Esophagus squamous epithelium (tissue), 5 donors: ENCODE data around the gene TCL1B. TPM values are rescaled to one million over a fixed set of nuclear protein-coding genes. Genes with fewer than 3 reads are reported as not detected.

ENCODE experiments used
- DNase-seq: peaks from one replicate; lab custom pipeline; 2025; lab: John Stamatoyannopoulos, UW
- H3K27ac ChIP-seq, 4 donors: fragments of 200-600 bp; sonication (generic); one replicate each; pipeline ENCODE4 v1.5.1; 2016 to 2019; ENCODE audit warnings: mild to moderate bottlenecking in 1 of 4
- H3K27me3 ChIP-seq, 4 donors: fragments of 200-600 bp; sonication (generic); 1 replicate in 3 of 4; 2 replicates in 1 of 4; pipeline versions ENCODE4 v1.5.1 to v1.6.0; 2017 to 2021; ENCODE audit warnings: antibody characterized with exemption in 1 of 4
- H3K36me3 ChIP-seq, 3 donors: fragments of 200-600 bp; sonication (generic); one replicate each; pipeline ENCODE4 v1.5.1; 2016 to 2019
- H3K4me1 ChIP-seq, 3 donors: fragments of 200-600 bp; sonication (generic); one replicate each; pipeline ENCODE4 v1.5.1; 2017 to 2019
- H3K4me3 ChIP-seq, 4 donors: fragments of 200-600 bp; sonication (generic); 1 replicate in 3 of 4; 2 replicates in 1 of 4; pipeline ENCODE4 v1.5.1; 2016 to 2019; ENCODE audit warnings: mild to moderate bottlenecking in 2 of 4, moderate library complexity in 1 of 4
- H3K9me3 ChIP-seq, 3 donors: fragments of 200-600 bp; sonication (generic); one replicate each; pipeline ENCODE4 v1.5.1; 2016 to 2019
- CTCF ChIP-seq, 6 experiments: fragments of 450-650 bp in 4 of 6; fragments of 200-600 bp in 2 of 6; sonication (generic) in 2 of 6; IDR thresholded peaks; one replicate each; pipeline ENCODE4 v1.5.1; 2016 to 2019; ENCODE audit warnings: antibody characterized with exemption in 6 of 6, mild to moderate bottlenecking in 4 of 6, moderate library complexity in 4 of 6
- POLR2A ChIP-seq, 4 donors: fragments of 450-650 bp; IDR thresholded peaks; one replicate each; pipeline ENCODE4 v1.6.1; 2017; ENCODE audit warnings: antibody characterized with exemption in 4 of 4, mild to moderate bottlenecking in 4 of 4, moderate library complexity in 3 of 4
- WGBS, 2 donors: methylation state at CpG; one replicate each; pipeline ENCODE4 v1.1.5; 2018; 5-methylcytosine and 5-hydroxymethylcytosine counted together
- intact Hi-C: fragments of 100-400 bp; cut with DNase I; formaldehyde crosslinking; loops from one replicate; pipeline ENCODE4 v1.15.0; 2022
- total RNA-seq, 4 donors: library from RNA; depleted of rRNA; stranded (reverse); fragments of >200 nt; gene quantifications; one replicate each; pipeline ENCODE4 v1.1.0, GENCODE V29; 2016
- donor health status: DM: yes; HTN: yes; CAD: no.

Gene TCL1B
- total RNA-seq, 4 donors from 2014 or later = not detected

GRCh38 chr14:95679148-95679815 lies 6.9 kb upstream of the TCL1B start:
- TF ChIP-seq CTCF (IDR thresholded peaks at IDR 0.05) (no peak), POLR2A (IDR thresholded peaks at IDR 0.05) (no peak)
- intact Hi-C loops = no loop called here
- Histone ChIP-seq H3K27me3 (peaks cover 0 to 12% (median 0%) of the 10 kb centered on the region in 4 donors), H3K36me3 (no peaks in the 10 kb centered on the region), H3K4me1 (no peaks in the 10 kb centered on the region), H3K4me3 (no peak overlapping the region), H3K9me3 (no peaks in the 10 kb centered on the region), H3K27ac (no peak overlapping the region)
- 57 to 59% methylated on average over 4 of the region's 4 CpGs for WGBS, 2 donors
- DNase-seq = no peak

GRCh38 chr14:95679998-95680735 lies 6.1 kb upstream of the TCL1B start:
- no peaks in the 10 kb centered on the region for H3K36me3 ChIP-seq
- H3K4me3 ChIP-seq = no peak overlapping the region
- WGBS, 2 donors = 29 to 42% methylated on average over 4 to 7 of the region's 8 CpGs
- no peak overlapping the region for H3K27ac ChIP-seq
- H3K9me3 ChIP-seq = no peaks in the 10 kb centered on the region
- no peak for DNase-seq
- H3K27me3 ChIP-seq = peaks cover 0 to 13% (median 0%) of the 10 kb centered on the region in 4 donors
- TF ChIP-seq POLR2A (IDR thresholded peaks at IDR 0.05) (no peak), CTCF (IDR thresholded peaks at IDR 0.05) (no peak)
- no peaks in the 10 kb centered on the region for H3K4me1 ChIP-seq
- intact Hi-C loops = no loop called here

- H3K4me1 ChIP-seq = no peaks in the 10 kb centered on the region
- no peak for DNase-seq
- H3K36me3 ChIP-seq = no peaks in the 10 kb centered on the region
- H3K4me3 ChIP-seq = no peak overlapping the region
- H3K27ac ChIP-seq = no peak overlapping the region
- no peaks in the 10 kb centered on the region for H3K9me3 ChIP-seq
- peaks cover 0 to 21% (median 0%) of the 10 kb centered on the region in 4 donors for H3K27me3 ChIP-seq
- intact Hi-C loops = no loop called here
- 44 to 79% methylated on average over 2 of the region's 2 CpGs for WGBS, 2 donors
- TF ChIP-seq CTCF (IDR thresholded peaks at IDR 0.05) = no peak
- TF ChIP-seq POLR2A (IDR thresholded peaks at IDR 0.05) = no peak
Measured at GRCh38 chr14:95681153-95681552, 5.1 kb upstream of the TCL1B start.

GRCh38 chr14:95683793-95684192 lies 2.4 kb upstream of the TCL1B start:
- no peak for DNase-seq
- 56% methylated on average over 1 of the region's 4 CpGs; no CpG with 5 or more reads in 1 of the 2 donors for WGBS, 2 donors
- no peaks in the 10 kb centered on the region for H3K36me3 ChIP-seq
- H3K4me3 ChIP-seq = no peak overlapping the region
- H3K27me3 ChIP-seq = peaks cover 0 to 25% (median 0%) of the 10 kb centered on the region in 4 donors
- H3K4me1 ChIP-seq = no peaks in the 10 kb centered on the region
- no peaks in the 10 kb centered on the region for H3K9me3 ChIP-seq
- TF ChIP-seq CTCF (IDR thresholded peaks at IDR 0.05) (peak; percentile 36 to 65 (median 46)), POLR2A (IDR thresholded peaks at IDR 0.05) (no peak)
- no peak overlapping the region for H3K27ac ChIP-seq
- intact Hi-C loops = no loop called here

- 42 to 46% methylated on average over 2 of the region's 2 CpGs for WGBS, 2 donors
- H3K9me3 ChIP-seq = no peaks in the 10 kb centered on the region
- H3K4me3 ChIP-seq = no peak overlapping the region
- H3K36me3 ChIP-seq = no peaks in the 10 kb centered on the region
- H3K27ac ChIP-seq = no peak overlapping the region
- no peak for DNase-seq
- TF ChIP-seq POLR2A (IDR thresholded peaks at IDR 0.05) = no peak
- TF ChIP-seq CTCF (IDR thresholded peaks at IDR 0.05) = no peak
- H3K4me1 ChIP-seq = no peaks in the 10 kb centered on the region
- H3K27me3 ChIP-seq = peaks cover 0 to 41% (median 0%) of the 10 kb centered on the region in 4 donors
- intact Hi-C loops = no loop called here
Measured at GRCh38 chr14:95686935-95687334, 709 bp downstream of the TCL1B start.
